RPMI8226 (cell line): Measurements from ENCODE around the gene MBNL1.

ENCODE experiments used
- DNase-seq: peaks from one replicate; pipeline ENCODE4 v3.0.0-alpha.2; 2015

The MBNL1 gene

GRCh38 chr3:152299249-152299976 is 30.7 kb downstream of the MBNL1 start:
- DNase-seq = peak; percentile 3

- no peak for DNase-seq
Observed at GRCh38 chr3:152300029-152300731, 31.5 kb downstream of the MBNL1 start.

- DNase-seq = no peak
Observed at GRCh38 chr3:152301745-152302181, 33.0 kb downstream of the MBNL1 start.

GRCh38 chr3:152302521-152303021 is 33.8 kb downstream of the MBNL1 start:
- DNase-seq = no peak

GRCh38 chr3:152304160-152304559 is 35.4 kb downstream of the MBNL1 start:
- DNase-seq = no peak

GRCh38 chr3:152305075-152305474 is 36.3 kb downstream of the MBNL1 start:
- DNase-seq = peak; percentile 3

- no peak for DNase-seq
Observed at GRCh38 chr3:152307829-152308474, 39.2 kb downstream of the MBNL1 start.

GRCh38 chr3:152308475-152308844 is 39.7 kb downstream of the MBNL1 start:
- DNase-seq = no peak

GRCh38 chr3:152309031-152309430 is 40.3 kb downstream of the MBNL1 start:
- peak; percentile 3 for DNase-seq

- no peak for DNase-seq
Observed at GRCh38 chr3:152309535-152310307, 41.0 kb downstream of the MBNL1 start.

GRCh38 chr3:152313430-152313829 is 44.7 kb downstream of the MBNL1 start:
- no peak for DNase-seq

GRCh38 chr3:152313914-152314313 is 45.2 kb downstream of the MBNL1 start:
- no peak for DNase-seq

GRCh38 chr3:152314677-152315353 is 46.1 kb downstream of the MBNL1 start:
- DNase-seq = no peak

- no peak for DNase-seq
Observed at GRCh38 chr3:152315623-152316022, 46.9 kb downstream of the MBNL1 start.

- no peak for DNase-seq
Observed at GRCh38 chr3:152316318-152316717, 47.6 kb downstream of the MBNL1 start.

- no peak for DNase-seq
Observed at GRCh38 chr3:152317184-152317583, 48.5 kb downstream of the MBNL1 start.

- DNase-seq = no peak
Observed at GRCh38 chr3:152317956-152318355, 49.2 kb downstream of the MBNL1 start.

- DNase-seq = no peak
Observed at GRCh38 chr3:152318512-152318911, 49.8 kb downstream of the MBNL1 start.

GRCh38 chr3:152319256-152319655 is 50.5 kb downstream of the MBNL1 start:
- DNase-seq = no peak

- peak; percentile 57 for DNase-seq
Observed at GRCh38 chr3:152319831-152320617, 51.3 kb downstream of the MBNL1 start.

GRCh38 chr3:152321200-152321954 is 52.6 kb downstream of the MBNL1 start:
- DNase-seq = no peak
